ENCODE measurements around the gene STRN.
"Not testable (repeated sequence)": the region's sequence is repeated elsewhere in the genome, so short reads cannot be mapped to it uniquely, and the experiment has no call there.

The STRN gene

DNA sequence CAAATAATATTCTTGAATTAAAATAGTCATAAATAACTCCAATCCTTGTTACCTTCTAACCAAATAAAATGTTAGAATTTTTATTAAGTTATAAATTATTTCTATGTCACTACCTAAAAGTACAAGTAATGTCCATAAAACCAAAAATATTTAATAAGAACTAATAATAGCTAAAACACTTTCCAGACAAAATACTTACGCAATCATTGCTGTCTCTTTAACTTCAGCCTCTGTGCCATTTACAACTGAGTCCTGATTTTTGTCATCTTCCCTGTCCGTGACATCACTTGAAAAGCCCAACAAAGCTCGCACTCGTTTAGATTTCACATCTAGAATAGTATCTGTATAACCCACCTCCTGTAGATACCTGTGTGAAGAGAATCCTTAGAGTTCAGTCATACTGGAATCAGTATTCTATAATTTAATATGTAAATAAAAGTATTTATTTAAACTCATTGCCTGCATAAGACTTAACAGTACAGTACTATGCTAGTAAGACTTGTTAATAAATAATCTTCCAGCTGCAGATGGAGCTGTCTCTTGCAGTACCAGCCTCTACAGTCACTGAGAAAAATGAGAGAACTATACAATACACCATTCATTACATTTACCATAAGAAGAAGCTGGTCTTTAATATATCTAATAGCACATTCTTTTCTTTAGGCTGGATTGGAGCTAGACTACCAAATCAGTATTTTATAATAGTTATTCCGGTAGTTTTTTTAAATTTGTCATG is 63.8 kb downstream of the STRN start:
- no peak for DNase-seq

- DNase-seq: no peak
These were observed 73.5 kb downstream of the STRN start for GRCh38 chr2:36892805-36893204.

DNA sequence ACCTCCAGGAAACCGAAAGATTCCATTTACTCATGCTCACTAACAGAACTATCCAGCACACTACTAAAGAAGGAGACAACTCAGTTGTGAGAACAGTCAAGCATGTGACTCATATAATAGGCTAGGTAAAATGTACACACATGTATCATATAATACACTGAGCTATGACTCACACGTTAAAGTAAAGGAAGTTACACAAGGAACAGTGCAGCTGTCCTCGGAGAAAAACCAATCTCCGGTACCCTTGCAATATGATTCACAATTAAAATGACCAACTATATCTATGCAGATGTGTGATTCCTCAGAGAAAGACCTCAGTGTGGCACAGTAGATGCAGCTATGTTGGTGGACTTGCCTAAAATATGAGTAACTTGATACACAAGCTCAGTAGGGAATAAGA is 76.5 kb downstream of the STRN start:
- peak; percentile 44 to 85 (median 73) for DNase-seq

GRCh38 chr2:36887095-36887494 is 79.2 kb downstream of the STRN start:
- DNase-seq: not testable (repeated sequence)

DNA sequence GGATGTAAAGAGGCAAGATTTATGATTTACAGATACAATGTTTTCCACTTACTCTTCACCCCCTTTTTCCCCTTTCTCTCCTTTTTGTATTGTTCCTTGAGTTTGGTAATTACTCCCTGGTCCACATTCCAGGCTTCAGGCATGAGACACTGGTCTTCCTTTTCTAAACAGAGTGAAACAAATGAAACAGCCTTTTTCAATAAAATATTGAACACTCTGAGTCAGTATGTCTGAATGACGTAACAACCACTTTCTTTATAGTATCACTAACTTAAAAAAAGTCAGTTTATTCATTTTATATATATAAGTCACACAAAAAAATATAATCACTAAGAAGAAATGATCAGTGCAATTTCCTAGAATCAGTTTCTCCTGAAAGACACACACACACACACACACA is 79.7 kb downstream of the STRN start:
- DNase-seq: no peak

GRCh38 chr2:36885605-36886004 is 80.7 kb downstream of the STRN start:
- DNase-seq: no peak

DNA sequence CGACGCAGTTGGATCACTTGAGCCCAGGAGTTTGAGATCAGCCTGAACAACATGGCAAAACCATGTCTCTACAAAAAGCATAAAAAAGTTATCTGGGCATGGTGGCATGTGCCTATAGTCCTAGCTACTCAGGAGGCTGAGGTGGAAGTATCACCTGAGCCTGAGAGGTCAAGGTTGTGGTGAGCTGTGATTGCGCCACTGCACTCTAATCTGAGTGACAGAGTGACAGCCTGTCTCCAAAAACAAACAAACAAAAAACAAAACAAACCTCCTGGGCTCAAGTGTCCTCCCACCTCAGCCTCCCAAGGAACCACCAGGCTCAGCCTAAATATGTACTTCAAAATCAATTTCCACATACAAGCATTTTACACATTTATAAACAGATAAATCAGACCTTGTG is 83.8 kb downstream of the STRN start:
- DNase-seq: no peak

DNA sequence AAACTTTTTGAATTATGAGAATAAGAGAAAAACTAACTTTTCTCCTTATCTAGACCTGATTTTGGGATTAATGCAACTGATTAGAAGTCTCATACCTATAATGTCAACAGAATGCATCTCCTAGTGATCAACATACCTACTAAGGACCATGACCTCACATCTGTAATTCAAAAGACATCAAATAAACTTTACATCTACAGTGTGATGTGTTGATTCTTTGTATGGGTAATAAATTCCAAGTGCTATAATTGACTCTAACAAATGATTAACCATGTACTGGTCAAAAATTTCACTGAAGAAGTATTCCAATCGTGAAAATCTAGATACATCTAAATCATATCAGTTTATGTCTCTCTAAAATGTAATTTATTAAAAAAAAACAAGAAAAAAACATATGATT is 84.5 kb downstream of the STRN start:
- DNase-seq: no peak

DNA sequence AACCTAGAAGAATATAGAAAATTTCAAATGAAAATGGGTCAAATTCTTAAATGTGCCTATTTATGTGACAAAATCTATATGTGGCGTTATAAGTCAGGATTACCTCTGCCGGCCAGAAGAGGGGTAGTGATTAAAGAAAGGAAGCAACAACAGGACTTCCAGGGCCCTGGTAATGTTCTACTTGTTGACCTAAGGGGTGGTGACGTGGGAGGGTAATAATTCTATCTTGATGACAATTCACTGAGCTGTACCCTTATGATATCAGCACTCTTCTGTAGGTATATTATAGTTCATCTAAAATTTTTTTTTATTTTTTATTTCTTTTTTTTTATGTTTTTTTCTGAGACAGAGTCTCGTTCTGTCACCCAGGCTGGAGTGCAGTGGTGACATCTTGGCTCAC is 87.9 kb downstream of the STRN start:
- no peak for DNase-seq

DNA sequence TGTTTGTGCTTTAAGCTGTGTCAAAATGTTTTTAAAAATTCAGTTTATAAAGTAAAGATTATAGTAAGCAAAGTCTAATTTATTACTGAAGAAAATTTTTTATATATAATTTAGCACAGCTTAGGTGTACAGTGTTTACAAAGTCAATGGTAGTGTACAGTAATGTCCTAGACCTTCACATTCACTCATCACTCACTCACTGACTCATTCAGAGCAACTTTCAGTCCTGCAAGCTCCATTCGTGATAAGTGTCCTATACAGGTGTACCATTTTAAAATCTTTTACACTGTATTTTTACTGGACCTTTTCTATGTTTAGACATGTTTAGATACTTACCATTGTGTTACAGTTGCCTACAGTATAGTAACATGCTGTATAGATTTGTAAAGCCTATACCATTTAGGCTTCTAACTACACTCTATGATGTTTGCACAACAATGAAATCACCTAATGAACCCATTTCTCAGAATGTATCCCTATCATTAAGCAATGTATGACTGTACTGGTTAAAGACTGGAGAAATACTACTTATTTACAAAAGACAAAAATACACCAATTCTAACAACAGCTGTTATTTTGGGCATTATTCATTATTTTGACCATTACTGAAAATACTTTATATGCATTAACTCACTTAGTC is 95.1 kb downstream of the STRN start:
- no peak for DNase-seq

GRCh38 chr2:36869606-36870005 is 96.7 kb downstream of the STRN start:
- DNase-seq: no peak

- no peak for DNase-seq
These were observed 104.4 kb downstream of the STRN start for GRCh38 chr2:36861896-36862295.

GRCh38 chr2:36859366-36859792 is 107.0 kb downstream of the STRN start:
- no peak for DNase-seq

GRCh38 chr2:36858551-36859365 is 107.6 kb downstream of the STRN start:
- DNase-seq: peak in 1 of 3 donors; percentile 4

GRCh38 chr2:36857713-36858112 is 108.6 kb downstream of the STRN start:
- no peak for DNase-seq

DNA sequence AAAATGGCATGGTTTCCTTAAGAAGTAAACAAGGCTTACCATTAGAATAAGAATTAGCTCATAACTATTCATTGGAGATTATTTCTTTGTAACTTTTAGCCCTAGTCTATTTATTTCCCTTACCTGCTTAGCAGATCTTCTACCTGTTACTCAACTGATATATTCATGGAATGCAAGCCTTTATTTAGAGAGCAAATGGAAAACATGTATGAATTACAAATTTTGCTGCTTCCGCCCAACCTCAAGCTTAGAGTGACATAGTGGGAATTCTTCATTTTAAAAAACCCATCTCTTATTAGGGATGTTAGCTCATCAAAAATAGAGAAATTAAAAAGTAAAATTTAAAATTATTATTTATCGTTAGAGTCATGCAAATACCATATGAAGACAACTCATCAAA is 110.9 kb downstream of the STRN start:
- no peak for DNase-seq

- no peak for DNase-seq
These were observed 112.1 kb downstream of the STRN start for GRCh38 chr2:36854241-36854640.

DNA sequence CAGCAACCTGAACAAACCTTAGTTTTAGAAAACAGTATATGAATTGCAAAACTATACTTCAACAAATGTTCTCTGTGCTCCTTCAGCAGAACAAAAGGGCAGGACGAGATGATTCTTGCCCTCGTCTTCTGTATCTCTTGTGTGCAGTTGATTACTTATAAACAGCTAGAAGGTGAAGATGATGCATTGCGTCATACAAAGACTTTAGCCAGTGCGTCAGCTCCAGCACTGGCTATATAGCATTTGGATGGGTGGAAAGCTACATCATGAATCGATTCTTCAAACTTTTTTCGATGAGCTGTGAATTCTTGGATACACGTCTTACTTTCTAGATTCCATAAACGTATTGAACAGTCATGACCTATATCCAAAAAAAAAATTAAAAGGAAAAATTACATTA is 117.1 kb downstream of the STRN start:
- DNase-seq: no peak

- DNase-seq: no peak
These were observed 122.5 kb downstream of the STRN start for GRCh38 chr2:36843838-36844237.

DNA sequence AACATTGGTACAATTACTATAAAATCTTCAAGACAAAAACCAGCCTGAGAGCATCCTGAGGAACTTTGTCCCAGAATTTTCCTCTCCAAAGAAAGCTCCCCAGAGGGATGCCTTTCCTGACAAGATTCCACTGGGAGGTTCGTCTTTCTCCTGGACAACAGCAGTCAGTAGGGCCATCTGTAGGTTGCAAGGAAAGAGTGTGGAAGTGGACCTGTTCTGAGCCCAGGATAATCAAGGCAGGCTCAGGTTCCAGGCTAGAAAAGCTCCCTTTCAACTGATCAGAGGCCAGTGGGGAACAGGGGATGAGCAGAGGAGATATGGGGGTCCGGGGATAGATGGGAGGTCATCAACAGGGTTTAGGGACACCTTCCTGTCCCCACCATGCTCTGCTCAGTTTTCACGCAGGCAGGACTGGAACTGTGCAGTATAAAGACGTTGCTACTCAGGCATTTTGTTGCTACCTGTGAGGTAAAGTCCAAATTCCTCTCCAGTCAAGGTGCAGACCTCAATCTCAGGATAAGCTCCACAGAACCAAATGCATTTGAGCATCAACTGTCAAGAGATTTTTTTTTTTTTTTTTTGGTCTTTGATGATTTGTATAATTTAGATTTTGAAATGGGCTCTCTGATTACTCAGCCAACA is 126.2 kb downstream of the STRN start:
- DNase-seq: no peak

DNA sequence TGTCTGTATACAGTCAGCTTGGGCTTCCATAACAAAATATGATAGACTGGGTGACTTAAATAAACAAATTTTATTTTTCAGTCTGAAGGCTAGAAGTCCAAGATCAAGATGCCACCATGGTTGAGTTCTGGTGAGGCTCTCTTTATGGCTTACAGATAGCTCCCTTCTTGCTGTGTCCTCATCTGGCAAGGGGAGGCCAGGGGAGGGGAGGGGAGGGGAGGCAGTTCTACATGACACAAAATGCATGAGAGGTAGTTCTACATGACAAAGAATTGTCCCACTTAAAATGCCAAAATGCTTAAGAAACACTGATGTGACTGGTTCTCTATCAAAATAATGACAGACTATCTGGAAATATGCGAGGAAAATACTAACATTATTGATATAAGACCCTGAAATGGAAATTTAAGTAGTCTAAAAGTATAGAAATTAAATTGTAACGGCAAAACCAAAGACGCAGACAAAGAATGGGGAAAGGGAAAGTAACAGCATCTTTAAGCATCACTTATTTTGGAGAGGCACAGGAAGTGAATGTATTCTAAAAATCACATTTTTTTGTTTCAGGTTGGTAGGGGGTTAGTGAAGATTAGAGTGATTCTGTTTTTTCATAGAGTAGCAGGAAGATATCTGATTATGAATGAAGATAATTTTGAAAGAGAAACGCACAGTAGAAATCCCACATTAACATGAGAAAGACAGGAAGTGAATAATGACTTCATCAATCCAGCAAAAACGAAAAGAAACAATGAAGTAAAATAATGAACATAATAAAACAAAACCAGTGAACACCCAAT is 131.4 kb downstream of the STRN start:
- DNase-seq: no peak

DNA sequence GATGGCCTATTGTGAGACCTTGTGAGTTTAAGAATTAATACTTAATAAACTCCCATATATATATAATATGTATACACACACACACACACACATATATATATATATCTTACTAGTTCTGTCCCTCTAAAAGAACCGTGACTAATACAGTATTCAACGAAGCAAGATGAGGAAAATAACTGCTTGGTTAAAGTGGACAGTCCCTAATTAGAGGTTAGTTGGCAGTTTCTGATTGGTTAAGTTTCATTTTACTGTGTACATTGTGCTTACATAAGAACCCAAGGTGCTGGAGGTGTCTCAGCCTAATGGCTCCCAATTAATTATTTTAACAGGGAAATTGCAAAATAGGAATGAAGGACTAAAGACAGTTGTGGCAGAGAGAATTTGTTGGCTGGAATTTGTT is 132.1 kb downstream of the STRN start:
- DNase-seq: no peak

DNA sequence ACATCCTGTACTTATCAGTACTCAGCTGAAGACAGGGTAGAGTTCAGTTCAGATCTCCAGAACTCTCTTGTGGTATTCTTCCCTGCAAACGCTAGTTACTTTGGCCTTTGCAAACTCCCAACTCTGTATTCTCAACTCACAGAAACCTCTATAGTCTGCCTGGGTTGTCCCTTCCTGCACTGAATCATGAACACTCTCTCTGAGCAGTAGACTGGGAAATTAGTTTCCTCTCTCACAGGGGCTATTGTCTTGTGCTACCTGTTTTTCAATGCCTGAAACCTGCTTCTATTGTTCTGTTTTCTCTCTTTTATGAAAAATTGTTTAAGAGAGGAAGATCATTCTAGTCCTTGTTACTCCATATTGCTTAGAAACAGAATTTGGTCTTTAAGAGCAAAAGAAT is 135.2 kb downstream of the STRN start:
- no peak for DNase-seq
